Gastrocnemius medialis (tissue), 4 donors: ENCODE results near the gene PCDH9. TPM values are rescaled to one million over a fixed set of nuclear protein-coding genes. Genes with fewer than 3 reads are reported as not detected.

Experiments
- ATAC-seq, 2 donors: fragments of 150-250 bp; one replicate each; pipeline ENCODE4 v1.9.1; 2016
- DNase-seq, 2 donors: peaks; one replicate each; pipeline ENCODE4 v3.0.0-alpha.2; 2019
- H3K27ac ChIP-seq, 4 donors: fragments of 200-600 bp; sonication (generic); 1 replicate in 1 of 4; 2 replicates in 3 of 4; pipeline ENCODE4 v1.5.1; 2016 to 2018; ENCODE audit warnings: mild to moderate bottlenecking in 2 of 4, moderate library complexity in 1 of 4
- H3K27me3 ChIP-seq, 3 donors: fragments of 200-600 bp; sonication (generic) in 2 of 3; 1 replicate in 1 of 3; 2 replicates in 2 of 3; pipeline versions ENCODE4 v1.5.1 to v1.6.0; 2016 to 2019; ENCODE audit warnings: mild to moderate bottlenecking in 1 of 3, moderate library complexity in 1 of 3
- H3K36me3 ChIP-seq, 2 donors: fragments of 200-600 bp; sonication (generic) in 1 of 2; one replicate each; pipeline ENCODE4 v1.5.1; 2017 to 2018
- H3K4me1 ChIP-seq, 2 donors: fragments of 200-600 bp; sonication (generic) in 1 of 2; one replicate each; pipeline ENCODE4 v1.5.1; 2016 to 2017; ENCODE audit warnings: mild to moderate bottlenecking in 2 of 2
- H3K4me3 ChIP-seq, 4 donors: fragments of 200-600 bp; sonication (generic) in 3 of 4; 1 replicate in 1 of 4; 2 replicates in 3 of 4; pipeline ENCODE4 v1.5.1; 2016 to 2019; ENCODE audit warnings: mild to moderate bottlenecking in 2 of 4
- H3K9me3 ChIP-seq, 3 donors: fragments of 200-600 bp; sonication (generic) in 2 of 3; 1 replicate in 1 of 3; 2 replicates in 2 of 3; pipeline ENCODE4 v1.5.1; 2016 to 2019
- POLR2A ChIP-seq, 2 donors: fragments of 450-650 bp; IDR thresholded peaks; one replicate each; pipeline ENCODE4 v1.6.1; 2017; ENCODE audit warnings: antibody characterized with exemption in 2 of 2, mild to moderate bottlenecking in 2 of 2, moderate library complexity in 2 of 2
- in situ Hi-C, 4 donors: fragments of 200-750 bp; cut with MboI; loops; one replicate each; pipeline versions ENCODE4 v1.15.0 to v1.8.0; 2017; ENCODE audit warnings: low sequenced_read_pairs in 4 of 4
- intact Hi-C: fragments of 100-400 bp; cut with DNase I; formaldehyde crosslinking; loops from one replicate; pipeline ENCODE4 v1.15.1; 2023; ENCODE audit warnings: low total_unique reads
- total RNA-seq, 4 donors: library from RNA; depleted of rRNA; stranded (reverse); fragments of >200 nt; gene quantifications; one replicate each; pipeline versions ENCODE4 v1.1.0 to v1.2.3, GENCODE V29; 2016
- TF ChIP-seq, protein P1 (sequence below), 5 experiments: fragments of 450-650 bp in 3 of 5; fragments of 200-600 bp in 2 of 5; sonication (generic) in 2 of 5; IDR thresholded peaks in 4 of 5; conservative IDR thresholded peaks in 1 of 5; 1 replicate in 4 of 5; 2 replicates in 1 of 5; pipeline ENCODE4 v1.5.1; 2016 to 2019; ENCODE audit warnings: antibody characterized with exemption in 5 of 5, mild to moderate bottlenecking in 3 of 5, moderate library complexity in 3 of 5

PCDH9 gene
- total RNA-seq, 4 donors from 2014 or later, result 1.4 to 2.1 (median 1.9) TPM

DNA sequence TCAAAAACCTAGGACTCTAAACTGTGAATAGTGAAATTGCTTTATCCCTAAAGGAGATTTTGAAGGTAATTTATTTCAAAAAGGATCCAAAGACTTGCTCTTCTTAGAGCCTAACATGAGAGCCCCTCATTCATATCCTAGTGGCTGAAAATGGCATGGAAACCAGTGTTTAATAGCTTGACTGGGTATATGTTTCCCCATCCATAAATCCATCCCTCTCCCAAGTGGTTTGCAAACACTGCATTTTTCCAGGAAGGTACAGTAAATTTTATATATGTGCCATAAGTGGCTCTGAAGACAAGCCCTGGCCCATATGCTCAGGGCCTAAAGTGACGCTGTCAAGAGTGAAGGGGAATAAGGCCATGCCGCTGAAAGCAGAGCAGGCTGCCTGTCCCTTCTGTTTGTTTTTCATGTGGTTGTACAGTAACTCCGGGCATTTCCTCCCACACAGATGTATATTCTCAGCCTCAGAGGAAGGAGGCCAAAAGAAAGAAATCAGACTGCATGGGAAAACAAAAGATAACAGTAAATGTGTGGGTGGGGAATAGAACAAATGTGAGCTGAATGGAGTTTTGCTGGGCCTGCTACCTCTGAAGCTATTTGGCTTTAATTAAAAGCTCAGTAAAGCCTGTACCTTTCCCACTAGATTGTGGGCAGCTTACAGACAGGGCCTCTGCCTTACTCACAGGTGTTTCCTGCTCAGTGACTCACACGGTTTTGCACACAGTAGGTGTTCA is 181.9 kb downstream of the PCDH9 start:
- no peaks in the 10 kb centered on the region for H3K9me3 ChIP-seq
- DNase-seq, result no peak
- H3K27me3 ChIP-seq, result no peaks in the 10 kb centered on the region
- no peaks in the 10 kb centered on the region for H3K4me1 ChIP-seq
- H3K4me3 ChIP-seq, result no peak overlapping the region
- no peaks in the 10 kb centered on the region for H3K36me3 ChIP-seq
- no peak for ATAC-seq
- in situ Hi-C loops, result no loop called here
- no peak overlapping the region for H3K27ac ChIP-seq
- TF ChIP-seq, protein P1, sequence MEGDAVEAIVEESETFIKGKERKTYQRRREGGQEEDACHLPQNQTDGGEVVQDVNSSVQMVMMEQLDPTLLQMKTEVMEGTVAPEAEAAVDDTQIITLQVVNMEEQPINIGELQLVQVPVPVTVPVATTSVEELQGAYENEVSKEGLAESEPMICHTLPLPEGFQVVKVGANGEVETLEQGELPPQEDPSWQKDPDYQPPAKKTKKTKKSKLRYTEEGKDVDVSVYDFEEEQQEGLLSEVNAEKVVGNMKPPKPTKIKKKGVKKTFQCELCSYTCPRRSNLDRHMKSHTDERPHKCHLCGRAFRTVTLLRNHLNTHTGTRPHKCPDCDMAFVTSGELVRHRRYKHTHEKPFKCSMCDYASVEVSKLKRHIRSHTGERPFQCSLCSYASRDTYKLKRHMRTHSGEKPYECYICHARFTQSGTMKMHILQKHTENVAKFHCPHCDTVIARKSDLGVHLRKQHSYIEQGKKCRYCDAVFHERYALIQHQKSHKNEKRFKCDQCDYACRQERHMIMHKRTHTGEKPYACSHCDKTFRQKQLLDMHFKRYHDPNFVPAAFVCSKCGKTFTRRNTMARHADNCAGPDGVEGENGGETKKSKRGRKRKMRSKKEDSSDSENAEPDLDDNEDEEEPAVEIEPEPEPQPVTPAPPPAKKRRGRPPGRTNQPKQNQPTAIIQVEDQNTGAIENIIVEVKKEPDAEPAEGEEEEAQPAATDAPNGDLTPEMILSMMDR (IDR thresholded peaks at IDR 0.05 in 4 of 5, conservative IDR thresholded peaks at IDR 0.05 in 1 of 5), result no peak
- TF ChIP-seq POLR2A (IDR thresholded peaks at IDR 0.05), result no peak
- intact Hi-C loops, result no loop called here

DNA sequence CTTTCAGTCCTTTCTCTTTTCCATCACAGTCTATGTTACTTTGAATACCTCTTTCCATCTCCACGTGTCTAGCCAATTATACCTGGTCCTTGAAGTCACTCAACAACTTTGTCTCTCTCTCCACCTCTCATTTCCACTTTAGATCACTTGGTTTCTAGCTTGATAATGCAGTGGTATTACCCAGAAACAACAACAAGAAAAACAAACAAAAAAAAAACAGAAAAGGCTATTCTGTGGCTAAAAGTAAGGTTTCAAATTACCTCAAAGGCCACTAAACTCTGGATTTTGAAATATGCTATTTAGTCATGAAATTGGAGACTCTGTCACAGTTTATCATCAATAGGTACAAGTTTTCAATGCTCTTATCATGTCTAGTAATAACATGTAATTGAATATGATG is 184.8 kb downstream of the PCDH9 start:
- DNase-seq, result no peak
- Histone ChIP-seq H3K27me3 (no peaks in the 10 kb centered on the region), H3K36me3 (no peaks in the 10 kb centered on the region), H3K9me3 (no peaks in the 10 kb centered on the region), H3K27ac (no peak overlapping the region), H3K4me3 (no peak overlapping the region), H3K4me1 (no peaks in the 10 kb centered on the region)
- in situ Hi-C loops (no loop called here), intact Hi-C loops (no loop called here)
- no peak for ATAC-seq
- TF ChIP-seq, protein P1 (IDR thresholded peaks at IDR 0.05 in 4 of 5, conservative IDR thresholded peaks at IDR 0.05 in 1 of 5), result no peak
- no peak for TF ChIP-seq POLR2A (IDR thresholded peaks at IDR 0.05)

DNA sequence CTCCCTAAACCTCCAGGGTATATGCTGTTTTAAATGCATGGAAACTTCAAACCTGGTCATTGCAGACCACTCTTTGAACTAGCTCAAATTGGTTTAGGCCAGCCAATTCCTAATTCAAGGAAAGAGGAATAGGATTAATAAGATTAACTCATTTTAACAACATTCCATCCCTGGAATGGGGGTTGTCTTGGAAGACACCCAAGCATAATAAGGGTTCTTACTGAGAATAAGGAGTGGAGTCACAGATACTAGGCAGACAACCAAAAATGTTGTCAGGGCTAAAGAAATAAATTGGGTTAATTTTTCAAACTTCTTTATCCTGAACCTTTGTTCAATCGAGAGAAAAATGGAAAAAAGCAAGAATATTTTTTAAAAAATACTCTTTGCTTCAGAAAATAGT is 186.2 kb downstream of the PCDH9 start:
- no peaks in the 10 kb centered on the region for H3K9me3 ChIP-seq
- intact Hi-C loops (no loop called here), in situ Hi-C loops (no loop called here)
- DNase-seq, result no peak
- no peaks in the 10 kb centered on the region for H3K4me1 ChIP-seq
- no peak overlapping the region for H3K4me3 ChIP-seq
- no peak for ATAC-seq
- no peaks in the 10 kb centered on the region for H3K36me3 ChIP-seq
- H3K27ac ChIP-seq, result no peak overlapping the region
- H3K27me3 ChIP-seq, result no peaks in the 10 kb centered on the region
- TF ChIP-seq, protein P1 (IDR thresholded peaks at IDR 0.05 in 4 of 5, conservative IDR thresholded peaks at IDR 0.05 in 1 of 5), result no peak
- no peak for TF ChIP-seq POLR2A (IDR thresholded peaks at IDR 0.05)

DNA sequence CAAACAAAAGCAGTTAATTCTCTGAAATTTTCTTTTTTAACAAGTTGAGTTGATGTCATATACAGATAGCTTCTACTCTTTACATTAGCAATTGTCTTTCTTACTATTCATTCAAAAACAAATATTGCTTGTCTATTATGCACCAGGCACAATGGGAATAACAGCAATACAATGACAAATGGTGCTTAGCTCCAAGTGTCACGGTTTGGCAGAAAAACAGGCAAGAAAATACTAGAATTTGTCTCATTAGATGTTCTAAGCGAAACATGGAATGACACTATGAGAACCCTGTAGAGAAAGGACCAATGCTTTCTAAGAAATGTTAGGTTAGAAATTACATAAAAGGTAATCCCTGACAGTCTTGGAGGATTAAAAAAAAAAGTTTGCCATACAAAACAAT is 187.6 kb downstream of the PCDH9 start:
- in situ Hi-C loops, result no loop called here

More for the DNA sequence above, 187.6 kb downstream of the PCDH9 start:
- Histone ChIP-seq H3K4me3 (no peak overlapping the region), H3K27ac (no peak overlapping the region), H3K4me1 (no peaks in the 10 kb centered on the region), H3K36me3 (no peaks in the 10 kb centered on the region), H3K27me3 (no peaks in the 10 kb centered on the region), H3K9me3 (no peaks in the 10 kb centered on the region)
- TF ChIP-seq, protein P1 (IDR thresholded peaks at IDR 0.05 in 4 of 5, conservative IDR thresholded peaks at IDR 0.05 in 1 of 5), result no peak
- no peak for TF ChIP-seq POLR2A (IDR thresholded peaks at IDR 0.05)
- no peak for ATAC-seq
- no peak for DNase-seq
- intact Hi-C loops, result no loop called here
